ENCODE data around the gene CCDC191.
A peak's percentile ranks its signal among the peaks of the same experiment; 100 is the strongest.

The CCDC191 gene

DNA sequence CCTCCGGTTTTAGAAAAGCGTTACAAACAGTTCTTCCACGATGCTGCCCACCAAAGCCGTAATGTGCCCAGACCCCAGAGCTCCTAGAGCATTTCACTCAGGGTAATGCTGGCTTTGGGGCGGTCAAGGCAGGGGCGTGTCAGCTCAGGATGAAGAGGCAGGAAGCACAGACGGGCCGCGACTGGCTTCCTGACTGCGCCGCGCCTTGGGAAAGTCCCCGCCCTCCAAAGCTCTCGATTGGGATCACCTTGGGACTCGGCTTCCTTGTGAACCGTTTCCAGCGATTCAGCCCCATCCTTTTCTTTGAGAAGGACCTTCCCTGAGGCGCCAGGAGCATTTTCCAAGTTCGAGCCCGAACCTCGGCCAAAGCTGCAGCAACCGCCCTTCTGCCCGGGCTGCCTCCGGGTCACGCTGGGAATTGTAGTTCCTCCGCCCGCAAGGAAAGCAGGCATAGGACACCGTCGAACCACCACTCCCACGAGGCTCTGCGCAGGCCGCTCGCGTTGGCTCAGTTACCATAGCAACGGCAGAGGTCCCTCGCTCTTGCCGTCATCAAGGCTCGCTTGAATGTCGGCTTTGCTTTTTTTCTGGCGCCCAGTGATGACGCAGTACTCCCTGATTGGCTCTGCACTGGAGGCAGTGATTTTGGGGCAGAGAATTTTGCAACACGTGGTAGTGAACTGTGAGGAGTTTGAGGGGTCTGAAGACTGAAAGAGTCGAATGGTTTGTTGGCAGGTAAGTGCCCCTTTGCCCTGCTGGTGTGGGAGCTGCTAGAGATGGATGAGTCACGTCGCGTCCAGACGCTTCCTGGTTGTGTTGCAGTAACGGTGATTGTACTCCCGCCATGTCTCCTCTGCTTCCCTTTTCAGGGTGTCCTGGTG, at the start of gene CCDC191, which contains the start of gene QTRT2:
CCDC191 (minus strand) TSS at position 397 of the 881 bp plus-strand sequence; CDS start at position 337, 60 bp downstream.
QTRT2 (plus strand) TSS at position 608 of the 881 bp plus-strand sequence. CDS start 8,521 bp downstream, outside the sequence.
- peak; percentile 85 to 91 for DNase-seq (ENCODE audit: low read depth in 1 of 2, low spot score in 1 of 2)

GRCh38 chr3:114104414-114104813, 48.1 kb upstream of the CCDC191 start:
- no peak for DNase-seq (ENCODE audit: low read depth in 1 of 2, low spot score in 1 of 2)

DNA sequence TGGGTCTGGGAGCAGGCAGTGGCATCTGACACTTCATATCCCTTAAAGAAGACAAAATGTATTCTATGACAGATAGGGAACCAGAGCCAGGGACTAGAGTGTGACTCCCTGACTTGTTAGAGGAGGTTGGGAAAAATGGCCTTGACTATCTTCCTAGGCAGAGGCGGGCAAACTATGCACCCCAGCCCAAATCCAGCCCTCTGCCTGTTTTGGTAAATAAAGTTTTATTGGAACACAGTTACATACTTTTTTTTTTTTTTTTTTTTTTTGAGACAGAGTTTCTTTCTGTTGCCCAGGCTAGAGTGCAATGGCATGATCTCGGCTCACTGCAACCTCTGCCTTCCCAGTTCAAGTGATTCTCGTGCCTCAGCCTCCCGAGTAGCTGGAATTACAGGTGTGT, 47.5 kb upstream of the CCDC191 start:
- no peak for DNase-seq (ENCODE audit: low read depth in 1 of 2, low spot score in 1 of 2)

- DNase-seq (ENCODE audit: low read depth in 1 of 2, low spot score in 1 of 2), result no peak
Observed at GRCh38 chr3:114103181-114103580, 46.9 kb upstream of the CCDC191 start.

DNA sequence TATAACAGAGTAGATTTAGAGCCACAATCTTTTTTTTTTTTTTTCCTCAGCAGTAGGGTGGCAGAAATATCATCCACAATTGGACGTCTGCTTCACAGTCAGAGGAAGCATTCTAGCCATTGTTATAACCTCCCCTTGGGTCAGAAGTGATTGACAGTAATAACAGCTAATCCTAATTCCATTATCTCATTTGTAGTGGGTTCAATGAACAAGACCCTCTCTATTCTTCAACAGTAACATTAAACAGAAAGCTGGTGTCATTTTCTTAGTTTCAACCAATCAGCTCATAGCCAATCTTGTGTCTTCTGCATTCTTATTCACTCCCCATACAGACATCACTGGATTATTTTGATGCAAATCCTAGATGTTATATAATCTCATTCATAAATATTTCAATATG, 44.8 kb upstream of the CCDC191 start:
- DNase-seq (ENCODE audit: low read depth in 1 of 2, low spot score in 1 of 2), result no peak

DNA sequence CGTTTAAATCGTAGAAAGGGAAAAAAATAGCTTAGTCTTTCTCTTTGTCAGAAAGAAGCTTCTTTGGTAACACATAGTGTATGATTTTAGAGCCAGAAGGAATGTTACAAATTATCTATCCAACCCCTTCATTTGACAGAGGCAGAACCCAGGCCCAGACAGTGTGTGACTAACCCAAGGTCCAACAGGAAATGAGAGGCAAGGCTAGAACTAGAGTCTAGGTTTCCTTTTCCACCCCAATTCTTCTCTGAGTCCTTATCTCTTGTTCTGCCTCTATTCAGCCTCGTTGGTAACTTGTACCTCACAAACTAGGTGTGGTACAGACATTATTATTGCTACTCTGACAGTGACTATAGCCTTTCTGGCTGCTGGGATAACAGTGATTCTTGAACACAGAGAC, 39.5 kb upstream of the CCDC191 start:
- DNase-seq (ENCODE audit: low read depth in 1 of 2, low spot score in 1 of 2), result no peak

DNA sequence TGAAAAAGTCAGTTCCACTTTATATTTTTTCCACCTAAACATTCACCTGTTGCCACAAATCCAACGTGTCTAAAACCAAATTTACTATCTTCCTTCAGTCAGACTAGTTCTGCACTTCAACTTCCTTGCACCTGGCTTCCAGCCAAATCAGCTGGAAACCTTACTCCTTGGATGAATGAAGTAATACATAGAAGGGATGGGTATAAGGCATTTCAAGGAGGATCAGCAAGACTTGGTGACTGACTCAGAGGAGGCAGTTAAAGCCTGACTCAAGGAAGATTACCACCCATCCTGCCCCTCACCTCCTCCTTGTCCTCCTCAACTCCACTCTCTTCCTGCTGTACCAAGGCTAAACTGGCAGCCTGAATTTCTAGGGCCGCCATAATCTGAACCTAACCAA, 37.3 kb upstream of the CCDC191 start:
- no peak for DNase-seq (ENCODE audit: low read depth in 1 of 2, low spot score in 1 of 2)

GRCh38 chr3:114093016-114093380, 36.7 kb upstream of the CCDC191 start:
- no peak for DNase-seq (ENCODE audit: low read depth in 1 of 2, low spot score in 1 of 2)

- DNase-seq (ENCODE audit: low read depth in 1 of 2, low spot score in 1 of 2), result no peak
Observed at GRCh38 chr3:114092151-114093015, 36.1 kb upstream of the CCDC191 start.

GRCh38 chr3:114089675-114090074, 33.3 kb upstream of the CCDC191 start:
- DNase-seq (ENCODE audit: low read depth in 1 of 2, low spot score in 1 of 2), result no peak

- no peak for DNase-seq (ENCODE audit: low read depth in 1 of 2, low spot score in 1 of 2)
Observed at GRCh38 chr3:114086356-114086755, 30.0 kb upstream of the CCDC191 start.

GRCh38 chr3:114083112-114083511, 26.8 kb upstream of the CCDC191 start:
- DNase-seq (ENCODE audit: low read depth in 1 of 2, low spot score in 1 of 2), result no peak

GRCh38 chr3:114081037-114081436, 24.7 kb upstream of the CCDC191 start:
- no peak for DNase-seq (ENCODE audit: low read depth in 1 of 2, low spot score in 1 of 2)

DNA sequence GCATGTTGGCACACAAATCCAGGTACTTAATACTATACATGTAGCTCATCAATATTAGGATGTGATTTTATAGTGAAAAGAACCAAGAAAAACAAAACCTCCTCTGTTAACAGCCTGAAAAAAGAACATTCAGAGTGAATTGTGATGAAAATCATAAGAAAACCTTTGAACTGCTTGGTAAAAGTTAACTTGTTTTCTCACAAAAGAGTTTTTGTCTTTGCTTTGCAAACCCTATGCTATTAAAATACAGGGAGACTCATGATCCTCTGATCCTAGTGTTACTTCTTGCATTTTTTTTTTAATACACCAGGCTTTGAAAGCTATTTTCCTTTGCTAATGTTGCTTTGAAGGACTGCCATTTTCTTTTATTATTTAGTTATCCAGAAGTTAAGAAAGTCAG, 23.9 kb upstream of the CCDC191 start:
- DNase-seq (ENCODE audit: low read depth in 1 of 2, low spot score in 1 of 2), result no peak

- no peak for DNase-seq (ENCODE audit: low read depth in 1 of 2, low spot score in 1 of 2)
Observed at GRCh38 chr3:114079761-114080160, 23.4 kb upstream of the CCDC191 start.

DNA sequence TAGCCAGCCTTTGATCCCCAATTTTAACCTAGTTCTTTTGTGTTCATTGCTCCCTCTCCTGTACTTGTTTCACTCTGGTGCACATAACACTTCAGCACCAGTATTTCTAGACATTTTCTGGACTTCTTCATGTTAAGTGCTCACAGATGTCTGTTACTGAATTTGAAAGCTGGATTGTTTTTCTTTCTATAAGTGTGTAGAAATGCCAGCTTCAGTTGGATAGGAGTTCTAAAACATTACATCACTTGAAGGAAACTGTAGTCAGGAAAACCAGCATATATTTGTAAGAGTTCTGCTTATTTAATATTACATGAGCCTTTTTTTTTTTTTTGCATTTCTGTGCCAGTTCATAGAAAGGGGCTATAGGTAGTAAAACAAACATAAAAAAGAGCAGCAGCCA, 21.8 kb upstream of the CCDC191 start:
- no peak for DNase-seq (ENCODE audit: low read depth in 1 of 2, low spot score in 1 of 2)

DNA sequence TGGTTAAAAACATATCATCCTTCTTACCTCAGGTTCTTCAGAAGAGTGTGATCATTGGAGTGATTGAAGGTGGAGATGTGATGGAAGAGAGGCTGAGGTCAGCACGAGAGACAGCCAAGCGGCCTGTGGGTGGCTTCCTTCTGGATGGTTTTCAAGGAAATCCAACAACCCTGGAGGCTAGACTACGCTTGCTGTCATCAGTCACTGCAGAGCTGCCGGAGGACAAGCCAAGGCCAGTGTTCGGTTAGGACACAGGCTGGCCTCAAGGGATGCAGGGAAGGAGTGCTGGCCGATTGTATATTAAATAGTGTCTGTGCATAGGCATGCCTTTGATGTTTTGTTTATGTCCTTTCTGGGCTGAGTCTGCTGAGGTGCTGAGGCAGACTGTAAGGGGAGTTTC, 20.4 kb upstream of the CCDC191 start:
- no peak for DNase-seq (ENCODE audit: low read depth in 1 of 2, low spot score in 1 of 2)

DNA sequence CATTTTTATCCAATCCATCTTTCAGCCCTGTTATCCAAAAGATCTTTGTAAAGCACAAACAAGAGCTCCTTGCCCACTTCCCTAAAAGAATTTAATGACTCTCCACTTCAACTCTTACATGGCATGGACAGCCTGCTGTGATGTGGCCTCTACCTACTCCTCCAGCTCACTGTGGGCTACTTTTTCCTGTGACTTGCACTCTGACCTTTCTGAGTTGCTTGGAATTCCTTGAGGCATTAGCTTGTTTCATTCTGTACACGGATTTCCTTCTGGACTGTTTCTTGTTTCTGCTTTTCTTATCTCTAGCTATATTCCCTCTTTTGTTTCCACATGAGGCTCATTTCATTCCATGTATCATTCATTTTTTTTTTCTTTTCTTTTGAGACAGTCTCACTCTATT, 15.5 kb upstream of the CCDC191 start:
- no peak for DNase-seq (ENCODE audit: low read depth in 1 of 2, low spot score in 1 of 2)

GRCh38 chr3:114068336-114068735, 12.0 kb upstream of the CCDC191 start:
- DNase-seq (ENCODE audit: low read depth in 1 of 2, low spot score in 1 of 2), result no peak

GRCh38 chr3:114067804-114068203, 11.5 kb upstream of the CCDC191 start:
- no peak for DNase-seq (ENCODE audit: low read depth in 1 of 2, low spot score in 1 of 2)

GRCh38 chr3:114060906-114061655, 4.8 kb upstream of the CCDC191 start:
- DNase-seq (ENCODE audit: low read depth in 1 of 2, low spot score in 1 of 2), result no peak
